ENCODE results near the gene NINJ2.

Gene NINJ2

DNA sequence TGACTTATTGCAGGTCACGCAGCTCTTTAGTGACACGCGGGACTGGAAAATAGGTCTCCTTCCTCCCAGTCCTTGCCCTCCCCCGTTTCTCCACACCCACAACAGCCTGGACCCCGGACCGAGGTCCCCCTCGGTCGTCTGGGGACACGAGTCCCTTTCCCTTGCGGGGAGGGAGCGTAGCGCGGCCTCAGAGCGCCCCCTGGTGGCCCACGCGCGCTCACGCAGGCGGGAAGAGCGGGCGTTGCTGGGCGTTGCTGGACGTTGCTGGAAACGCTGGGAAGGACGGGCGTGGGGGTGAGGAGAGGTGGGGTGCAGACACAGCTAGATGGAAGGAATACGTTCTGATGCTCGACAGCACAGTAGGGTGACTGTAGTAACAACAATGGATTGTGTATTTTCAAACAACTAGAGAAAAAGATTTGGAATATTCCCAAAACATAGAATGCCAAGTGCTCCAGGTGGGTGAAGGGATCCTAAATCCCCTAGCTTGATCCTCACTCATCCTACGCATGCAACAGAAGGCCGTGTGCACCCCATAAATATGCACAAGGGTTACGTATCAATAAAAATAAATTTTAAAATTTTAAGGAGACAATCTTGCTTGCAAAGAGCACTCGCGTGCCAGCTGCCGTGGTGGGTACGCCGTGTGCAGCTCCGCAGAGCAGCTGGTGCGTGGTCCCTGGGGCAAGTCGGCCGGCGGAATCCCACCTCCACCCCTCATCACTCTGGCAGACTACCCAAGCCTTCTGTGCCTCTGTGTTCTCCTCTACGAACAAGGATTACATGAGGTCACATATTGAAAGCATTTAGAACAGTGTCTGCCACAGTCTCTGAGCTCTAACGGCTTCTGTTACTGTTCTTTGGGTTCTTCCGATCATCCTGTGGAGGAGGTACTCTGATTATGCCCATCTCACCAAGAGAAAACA is 116.1 kb downstream of the NINJ2 start:
- peak; percentile 34 for DNase-seq (ENCODE audit: low spot score)

GRCh38 chr12:546265-546919 is 116.9 kb downstream of the NINJ2 start:
- DNase-seq (ENCODE audit: low spot score), result no peak

- DNase-seq (ENCODE audit: low spot score), result no peak
Measured at GRCh38 chr12:545835-546234, 117.4 kb downstream of the NINJ2 start.

DNA sequence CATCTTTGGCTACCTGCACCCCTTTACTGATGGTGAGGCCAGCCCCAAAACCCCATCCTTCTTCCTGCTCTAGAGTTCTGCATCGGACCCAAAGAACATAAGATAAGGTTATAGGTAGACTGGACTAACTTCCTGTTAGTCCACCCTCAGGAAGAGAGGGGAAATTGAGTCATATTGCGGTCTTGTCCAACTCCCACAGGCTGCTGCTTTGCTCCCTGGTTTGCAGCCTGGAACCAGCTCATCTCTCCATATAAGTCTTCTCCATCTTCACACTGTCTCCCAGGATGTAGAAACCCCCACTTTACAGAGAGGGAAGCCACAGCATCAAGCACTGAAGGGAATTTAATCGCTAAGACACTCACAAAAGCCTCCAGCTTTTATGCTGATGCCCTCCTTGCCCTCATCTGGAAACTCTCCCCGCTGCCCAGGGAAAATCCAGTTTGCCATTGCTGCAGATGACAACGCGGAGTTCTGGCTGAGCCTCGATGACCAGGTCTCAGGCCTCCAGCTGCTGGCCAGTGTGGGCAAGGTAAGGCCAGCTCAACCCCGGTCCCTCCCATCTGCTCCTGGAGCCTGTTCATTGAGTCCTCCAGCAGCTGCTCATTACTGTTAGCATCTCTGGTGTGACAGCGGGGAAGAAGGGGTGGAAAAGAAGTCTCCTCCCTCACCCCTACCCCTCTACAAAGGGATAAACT is 118.2 kb downstream of the NINJ2 start:
- DNase-seq (ENCODE audit: low spot score), result no peak

DNA sequence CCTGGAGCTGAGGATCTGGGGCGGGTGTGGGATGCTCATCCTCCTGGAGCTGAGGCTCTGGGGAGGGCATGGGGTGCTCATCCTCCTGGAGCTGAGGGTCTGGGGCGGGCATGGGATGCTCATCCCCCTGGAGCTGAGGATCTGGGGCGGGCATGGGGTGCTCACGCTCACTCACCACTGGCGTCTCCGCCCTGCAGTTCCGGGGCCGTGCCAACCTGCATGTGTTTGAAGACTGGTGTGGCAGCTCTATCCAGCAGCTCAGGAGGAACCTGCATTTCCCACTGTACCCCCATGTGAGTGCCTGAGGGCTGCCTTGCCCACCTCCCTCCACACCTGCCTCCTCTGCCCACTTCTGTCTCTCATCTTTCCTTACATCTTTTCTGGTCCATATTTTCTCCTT is 119.1 kb downstream of the NINJ2 start:
- no peak for DNase-seq (ENCODE audit: low spot score)

DNA sequence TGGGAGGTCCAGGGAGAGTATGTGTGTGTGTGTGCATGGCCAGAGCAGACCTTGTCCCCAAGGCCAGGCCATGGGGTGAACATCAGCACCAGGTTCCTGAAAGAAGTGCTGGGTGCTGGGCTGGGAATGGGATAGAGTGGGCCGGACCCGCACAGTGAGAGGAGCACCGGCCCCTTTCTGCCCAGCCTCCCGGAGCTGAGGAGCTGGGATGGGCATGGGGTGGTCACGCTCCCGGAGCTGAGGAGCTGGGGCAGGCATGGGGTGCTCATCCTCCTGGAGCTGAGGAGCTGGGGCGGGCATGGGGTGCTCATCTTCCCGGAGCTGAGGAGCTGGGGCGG is 120.2 kb downstream of the NINJ2 start:
- no peak for DNase-seq (ENCODE audit: low spot score)

DNA sequence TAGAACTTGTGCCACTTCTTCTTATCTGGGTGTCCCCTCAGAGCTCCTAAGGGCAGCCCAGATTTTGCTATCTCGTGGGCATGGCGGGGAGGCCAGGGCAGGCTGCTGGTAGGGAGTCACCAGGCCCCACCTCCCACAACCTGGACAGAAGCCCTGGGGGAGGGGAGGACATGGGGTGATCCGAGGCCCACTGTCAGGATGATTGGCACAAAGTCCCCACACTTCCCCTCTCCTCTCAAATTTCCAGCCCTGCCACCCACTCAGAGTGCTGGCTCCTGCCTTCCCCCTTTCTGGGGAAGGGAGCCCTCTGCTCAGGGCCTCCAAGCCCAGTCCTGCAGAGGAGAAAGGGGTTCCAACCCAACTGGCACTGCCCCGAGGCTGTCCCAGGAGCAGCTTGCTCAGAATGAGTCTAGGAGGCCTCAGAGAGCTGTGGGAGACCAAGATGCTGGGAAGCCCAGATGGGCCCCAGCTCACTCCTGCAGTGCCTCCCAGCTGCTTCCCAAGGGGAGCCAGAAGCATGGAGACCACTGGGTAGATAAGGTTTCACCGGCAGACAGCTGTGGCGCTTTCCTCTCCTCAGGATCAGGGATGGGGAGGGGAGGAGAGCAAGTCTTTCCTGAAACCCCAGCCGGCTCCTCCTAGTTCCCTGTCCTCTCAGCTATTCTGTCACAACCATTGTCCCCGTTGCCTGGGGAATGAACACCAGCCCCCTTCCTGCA is 120.7 kb downstream of the NINJ2 start:
- no peak for DNase-seq (ENCODE audit: low spot score)

GRCh38 chr12:541676-542324 is 121.4 kb downstream of the NINJ2 start:
- DNase-seq (ENCODE audit: low spot score), result no peak

- DNase-seq (ENCODE audit: low spot score), result no peak
Measured at GRCh38 chr12:539540-540310, 123.5 kb downstream of the NINJ2 start.

DNA sequence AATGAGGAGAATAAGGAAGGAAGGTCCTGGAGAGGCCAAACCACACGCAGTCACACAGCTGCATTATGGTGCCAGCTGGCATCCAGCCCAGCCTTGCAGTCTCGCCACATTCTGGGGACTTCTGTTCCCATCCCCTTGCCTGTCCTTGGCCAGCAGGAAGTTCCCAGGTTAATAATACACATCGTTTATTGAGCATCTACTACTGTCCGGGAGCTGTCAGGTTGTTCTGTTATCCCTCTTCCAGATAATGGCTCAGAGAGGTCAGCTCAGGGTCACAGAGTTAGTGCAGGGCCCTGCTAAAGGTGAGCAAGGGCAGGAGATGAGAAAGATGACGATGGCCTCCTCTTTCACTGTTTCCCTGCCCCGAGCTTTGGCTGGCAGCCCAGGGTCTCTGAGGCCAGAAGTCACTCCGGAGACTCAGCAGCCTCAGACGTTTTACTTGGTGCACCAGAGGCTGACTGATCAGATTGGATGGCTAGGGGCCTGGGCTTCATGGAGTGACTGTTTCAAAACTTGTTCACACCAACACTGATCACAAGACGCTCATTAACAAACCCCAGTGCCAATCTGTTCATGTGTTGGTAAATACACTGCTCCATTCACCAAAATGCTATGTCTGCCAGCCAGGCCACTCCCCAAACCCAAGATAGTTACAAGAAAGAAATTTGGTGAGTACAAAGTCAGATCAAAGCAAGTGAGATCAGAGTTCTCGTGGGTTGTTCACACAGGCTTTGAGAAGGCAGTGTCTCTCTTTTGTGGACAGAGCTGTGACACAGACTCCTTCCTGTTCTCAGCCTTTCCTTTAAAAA is 124.3 kb downstream of the NINJ2 start:
- peak; percentile 34 for DNase-seq (ENCODE audit: low spot score)

GRCh38 chr12:537772-538171 is 125.5 kb downstream of the NINJ2 start:
- DNase-seq (ENCODE audit: low spot score), result no peak

DNA sequence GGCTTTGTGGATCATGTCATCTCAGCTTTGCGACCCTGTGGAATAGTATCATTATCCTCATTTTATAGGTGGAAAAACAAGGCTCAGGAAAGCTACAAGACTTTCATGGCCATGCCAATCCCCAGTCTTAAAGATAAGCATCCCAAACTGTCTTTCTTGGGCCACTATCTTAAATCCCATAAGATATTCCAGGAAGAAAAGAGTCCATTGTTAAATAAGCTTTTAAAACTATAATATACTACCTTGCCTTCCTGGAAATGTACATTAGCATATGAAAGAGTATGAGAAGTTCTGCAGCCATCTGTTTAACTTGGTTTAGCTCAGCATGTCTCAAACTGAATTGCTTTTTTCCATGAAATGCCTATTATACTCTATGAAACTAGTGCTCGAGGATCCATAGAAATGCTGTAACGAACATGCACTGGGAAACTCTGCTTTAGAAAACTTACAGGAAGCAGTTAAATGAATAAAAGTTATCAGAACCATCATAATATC is 126.4 kb downstream of the NINJ2 start:
- no peak for DNase-seq (ENCODE audit: low spot score)

DNA sequence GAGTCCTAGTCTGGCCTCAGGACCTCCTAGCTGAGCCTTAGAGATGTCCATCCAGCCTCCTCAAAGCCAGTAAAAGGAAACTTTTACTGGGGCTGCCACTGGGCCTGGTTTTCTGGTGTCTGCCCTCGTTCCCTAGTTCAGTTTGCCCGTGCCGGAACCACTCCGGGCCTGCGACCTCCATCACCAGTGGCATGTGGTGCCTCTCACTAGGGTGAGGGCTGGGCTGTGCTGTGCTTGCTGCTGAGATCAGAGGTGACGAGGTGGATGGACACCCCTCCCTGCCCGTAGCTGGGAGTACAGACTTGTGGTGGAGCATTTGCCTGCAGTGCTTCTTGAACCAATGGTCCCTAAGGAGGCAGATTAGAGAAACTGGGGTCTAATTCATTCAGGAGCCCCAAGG is 127.8 kb downstream of the NINJ2 start:
- DNase-seq (ENCODE audit: low spot score), result no peak

DNA sequence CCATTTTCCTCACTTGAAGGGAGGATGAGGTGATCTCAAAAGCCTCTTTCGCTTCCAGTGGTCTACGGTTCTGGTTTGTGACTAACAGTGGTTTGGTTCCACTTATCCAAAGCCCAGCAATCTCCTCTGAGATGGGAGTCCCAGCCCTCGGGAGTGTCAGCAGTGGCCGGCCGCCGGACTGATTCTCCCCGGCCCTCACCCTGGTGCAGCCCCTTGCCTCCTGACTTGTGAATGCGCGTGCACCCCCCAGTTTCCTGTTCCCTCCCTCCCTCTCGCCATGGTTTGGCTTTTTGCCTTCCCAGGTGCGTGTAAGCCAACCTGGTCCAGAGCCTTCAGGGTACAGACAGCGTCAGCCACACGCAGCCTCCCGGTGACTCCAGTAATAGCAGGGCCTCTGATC is 129.0 kb downstream of the NINJ2 start:
- no peak for DNase-seq (ENCODE audit: low spot score)

DNA sequence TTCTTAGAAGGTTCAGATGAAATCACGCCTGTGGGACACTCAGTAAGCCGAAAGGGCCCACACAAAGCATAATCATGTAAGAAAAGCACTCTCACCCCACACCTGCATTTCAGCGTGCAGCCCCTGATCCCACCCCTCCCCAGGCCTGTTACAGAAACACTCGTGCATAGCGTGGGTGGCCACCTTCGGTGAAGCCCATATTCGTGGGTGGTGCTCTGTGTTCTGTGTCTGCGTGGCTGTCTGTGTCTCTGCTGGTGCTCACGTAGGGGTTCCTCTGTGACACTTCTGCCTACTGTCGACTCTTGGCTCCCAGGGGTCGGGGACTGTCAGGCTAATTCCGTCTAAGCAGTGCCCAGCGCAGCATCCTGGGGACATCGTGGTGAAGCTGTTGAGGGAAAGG is 129.5 kb downstream of the NINJ2 start:
- no peak for DNase-seq (ENCODE audit: low spot score)

DNA sequence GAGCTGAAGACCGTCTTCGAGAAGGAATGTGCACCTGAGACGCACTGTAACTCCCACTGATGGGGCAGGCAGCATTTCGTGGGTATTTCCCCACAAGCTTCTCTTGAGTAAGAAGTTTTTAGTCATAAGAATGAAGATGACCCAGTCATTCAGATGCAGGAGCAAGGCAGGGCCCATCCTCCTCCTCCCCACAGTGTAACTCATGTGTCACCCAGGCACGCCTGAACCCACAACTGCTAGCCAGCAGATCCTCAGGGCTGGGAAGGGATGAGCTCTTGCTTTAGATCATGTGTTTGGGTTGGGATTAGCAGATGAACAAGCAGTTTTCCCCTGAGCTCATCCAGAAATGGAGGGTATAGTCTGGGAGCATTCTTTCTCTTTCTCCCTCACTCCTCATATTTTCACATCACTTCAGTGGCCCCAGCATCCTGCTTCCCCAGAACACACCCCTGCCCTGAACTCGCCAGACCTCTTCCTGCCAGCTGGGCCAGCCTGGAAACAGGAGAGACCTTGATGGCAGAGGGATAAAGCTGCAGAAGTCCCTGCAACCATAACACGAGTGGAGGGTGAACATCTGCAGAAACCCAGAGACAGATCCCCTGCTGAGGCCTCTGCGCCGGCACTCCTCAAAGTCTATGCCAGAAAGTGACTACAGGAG is 130.2 kb downstream of the NINJ2 start:
- DNase-seq (ENCODE audit: low spot score), result no peak

- no peak for DNase-seq (ENCODE audit: low spot score)
Measured at GRCh38 chr12:531951-532585, 131.2 kb downstream of the NINJ2 start.

DNA sequence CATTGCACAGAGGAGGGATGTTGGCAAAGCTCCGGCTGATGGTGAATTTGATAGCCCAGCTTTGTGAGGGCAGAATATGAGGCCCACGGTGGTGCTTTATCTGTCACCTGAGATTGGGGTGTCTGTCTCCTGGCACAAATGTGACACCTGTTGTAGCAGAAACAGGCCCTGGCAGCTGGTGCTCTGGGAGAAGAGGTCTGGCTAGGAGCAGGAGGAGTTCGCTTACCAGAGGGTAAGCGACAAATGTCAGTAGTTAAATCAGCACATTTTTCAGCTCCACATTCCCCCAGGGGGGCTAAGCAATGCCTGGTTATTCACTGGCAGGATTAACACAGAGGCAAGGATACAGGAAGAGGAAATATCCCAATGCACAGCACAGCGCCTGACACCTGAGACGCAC is 132.4 kb downstream of the NINJ2 start:
- no peak for DNase-seq (ENCODE audit: low spot score)

DNA sequence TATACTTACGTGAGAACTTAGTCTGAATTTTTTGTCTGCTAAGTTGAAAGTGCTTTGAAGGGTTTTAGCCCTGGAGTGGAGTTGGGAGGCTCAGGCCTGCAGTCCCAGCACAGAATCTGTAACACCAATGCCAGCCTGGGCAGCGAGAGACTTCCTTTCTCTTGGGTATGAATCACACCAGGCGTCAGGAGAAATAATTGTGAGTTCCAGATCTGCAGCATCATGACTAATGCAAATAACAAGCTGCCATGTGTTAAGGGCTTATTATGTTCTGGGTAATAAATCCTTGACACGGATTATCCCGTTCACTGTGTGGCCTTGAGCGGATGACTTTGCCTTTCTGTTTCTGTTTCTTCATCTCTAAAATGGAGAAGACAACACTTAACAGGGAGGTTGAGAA is 132.9 kb downstream of the NINJ2 start:
- no peak for DNase-seq (ENCODE audit: low spot score)
